HG03378 (cell line): Measurements from ENCODE around the gene DOK4.
"Not testable (repeated sequence)": the region's sequence is repeated elsewhere in the genome, so short reads cannot be mapped to it uniquely, and the experiment has no call there.

Experiments
- ATAC-seq: cut with Tn5 transposase; IDR thresholded peaks from one replicate; pipeline ENCODE4 v1.9.1; 2021; ENCODE audit warnings: mild to moderate bottlenecking, moderate library complexity; ENCODE audit not compliant: unreplicated experiment

Gene DOK4

DNA sequence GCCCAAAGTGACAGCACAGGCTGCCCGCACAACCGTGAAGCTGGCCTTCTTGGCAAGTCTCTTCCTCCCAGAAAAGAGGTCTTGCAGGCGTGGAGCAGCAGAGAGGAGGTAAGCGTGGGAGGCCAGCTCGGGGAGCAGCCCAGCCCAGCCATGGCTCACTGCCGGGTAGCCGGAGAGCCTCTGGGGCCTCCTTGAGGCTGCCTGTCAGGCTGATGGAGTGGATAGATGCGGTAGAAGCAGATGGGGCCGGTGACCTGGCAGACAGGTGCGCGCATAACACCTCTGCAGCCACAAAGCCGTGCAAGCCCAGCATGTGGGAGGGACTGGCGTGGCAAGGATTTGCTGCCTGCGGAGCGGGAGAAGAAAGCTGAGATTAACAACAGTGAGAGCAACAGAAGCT lies 17.1 kb upstream of the DOK4 start:
- no peak for ATAC-seq

- no peak for ATAC-seq
Observed at GRCh38 chr16:57502048-57502775, 15.9 kb upstream of the DOK4 start.

DNA sequence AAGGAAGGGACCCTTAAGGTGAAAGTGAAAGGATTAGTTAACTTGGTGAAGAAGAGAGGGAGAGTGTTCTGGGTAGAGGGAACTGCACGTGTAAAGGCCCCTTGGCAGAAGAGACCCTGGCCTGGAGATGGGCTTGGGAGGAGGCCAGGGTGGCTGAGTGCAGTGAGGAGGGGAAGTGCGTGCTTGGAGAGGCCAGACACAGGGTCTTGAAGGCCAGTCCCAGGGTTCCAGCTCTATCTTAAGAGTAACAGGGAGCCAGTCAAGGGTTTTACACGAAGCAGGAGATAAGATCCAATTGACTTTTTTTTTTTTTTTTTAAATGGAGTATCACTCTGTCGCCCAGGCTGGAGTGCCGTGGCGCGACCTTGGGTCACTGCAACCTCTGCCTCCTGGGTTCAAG lies 15.2 kb upstream of the DOK4 start:
- no peak for ATAC-seq

GRCh38 chr16:57500578-57501111 lies 14.4 kb upstream of the DOK4 start:
- no peak for ATAC-seq

- not testable (repeated sequence) for ATAC-seq
Observed at GRCh38 chr16:57499941-57500340, 13.6 kb upstream of the DOK4 start.

GRCh38 chr16:57498031-57498430 lies 11.7 kb upstream of the DOK4 start:
- no peak for ATAC-seq

GRCh38 chr16:57497121-57497520 lies 10.8 kb upstream of the DOK4 start:
- ATAC-seq, result no peak

DNA sequence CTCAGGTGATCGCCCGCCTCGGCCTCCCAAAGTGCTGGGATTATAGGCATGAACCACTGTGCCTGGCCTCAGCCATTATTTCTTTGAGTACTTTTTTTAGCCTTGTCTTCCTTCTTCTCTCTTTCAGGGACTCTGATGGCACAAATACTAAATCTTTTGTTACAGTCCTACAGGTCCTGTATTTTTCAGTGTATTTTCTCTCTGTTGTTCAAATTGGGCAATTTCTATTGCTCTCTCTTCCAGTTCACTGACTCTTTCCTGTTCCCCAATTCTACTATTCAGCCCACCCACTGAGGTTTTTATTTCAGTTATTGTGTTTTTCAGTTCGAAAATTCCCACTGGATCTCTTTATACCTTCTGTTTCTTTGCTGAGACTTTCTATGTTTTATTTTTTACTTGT lies 7.5 kb upstream of the DOK4 start:
- no peak for ATAC-seq

- no peak for ATAC-seq
Observed at GRCh38 chr16:57489229-57489628, 2.9 kb upstream of the DOK4 start.

GRCh38 chr16:57486858-57487834 lies 853 bp upstream of the DOK4 start:
- ATAC-seq, result no peak

DNA sequence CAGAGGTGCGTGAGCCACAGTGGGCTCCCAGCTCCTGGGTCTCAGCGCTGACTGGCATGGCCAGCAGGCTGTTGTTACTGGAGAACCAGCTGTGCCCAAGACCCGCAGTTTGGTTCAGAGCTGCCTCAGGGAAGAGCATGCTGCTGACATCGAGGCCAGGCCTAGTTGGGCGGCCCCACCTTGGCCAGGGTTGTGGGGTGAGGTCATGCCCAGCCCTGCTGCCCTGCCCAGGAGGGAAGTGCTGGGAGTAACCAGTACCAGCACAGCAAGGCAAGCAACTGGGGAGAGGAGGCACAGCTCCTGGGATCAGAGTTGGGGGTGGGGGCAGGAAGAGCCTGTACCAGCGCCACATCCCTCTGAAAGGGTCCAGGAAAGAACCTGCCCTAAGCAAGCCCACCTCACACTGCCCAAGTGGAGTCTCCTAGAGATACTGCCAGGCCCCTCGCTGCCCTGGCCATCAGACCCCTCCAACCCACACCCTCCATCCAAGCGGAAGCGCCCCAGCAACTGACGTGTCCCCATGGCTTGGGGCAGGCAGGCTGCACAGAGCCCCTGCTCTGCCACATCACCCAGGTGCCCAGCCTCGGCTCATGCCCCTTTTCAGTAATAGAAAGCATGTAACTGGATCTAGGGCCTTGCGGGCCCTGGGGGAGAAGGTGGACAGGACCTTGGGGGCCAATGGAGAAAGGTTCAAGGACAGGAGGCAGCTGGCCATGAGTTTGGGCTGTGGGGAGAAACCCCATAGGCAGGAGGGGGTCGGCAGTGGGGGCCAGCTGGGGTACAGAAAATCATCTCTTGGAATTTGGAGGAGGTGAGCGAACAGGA lies 990 bp downstream of the DOK4 start:
- no peak for ATAC-seq

- ATAC-seq, result no peak
Observed at GRCh38 chr16:57484515-57485005, 1.7 kb downstream of the DOK4 start.

DNA sequence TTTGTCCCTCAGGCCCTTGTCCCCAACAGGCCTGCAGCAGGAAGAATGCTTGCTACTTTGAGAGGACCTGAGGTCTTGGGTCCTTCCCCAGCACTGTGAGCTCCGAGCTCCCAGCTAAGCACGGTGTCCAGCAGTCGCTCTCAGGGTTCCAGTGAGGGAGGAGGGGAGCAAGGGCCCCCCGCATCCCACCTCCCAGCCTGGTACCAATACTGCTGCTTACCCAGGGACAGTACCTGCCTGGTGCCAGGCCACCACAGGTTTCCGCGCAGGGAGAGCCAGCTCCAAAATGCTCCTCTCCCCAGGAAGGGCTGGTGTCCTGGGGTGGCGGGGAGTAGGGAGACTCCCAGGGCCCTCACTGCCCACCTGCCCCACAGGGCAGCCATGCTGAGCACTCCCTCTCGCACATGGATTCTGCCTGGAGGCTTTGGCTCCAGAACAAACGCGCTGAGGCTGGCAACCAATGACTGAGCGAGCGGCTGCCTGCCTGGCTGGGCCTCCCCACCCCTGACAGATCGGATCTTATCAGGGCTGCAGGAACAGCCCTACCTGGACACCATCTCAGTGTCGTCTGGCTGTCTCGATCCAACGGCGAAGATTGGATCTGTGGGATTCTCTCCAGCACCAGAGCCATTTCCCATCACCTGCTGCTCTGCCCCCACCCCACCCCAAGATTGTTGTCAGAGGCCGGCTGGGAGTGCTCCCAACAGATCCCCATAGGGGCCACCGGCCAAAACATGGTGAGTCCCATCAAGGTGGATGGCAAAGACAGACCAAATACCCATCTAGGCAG lies 2.4 kb downstream of the DOK4 start:
- ATAC-seq, result no peak

DNA sequence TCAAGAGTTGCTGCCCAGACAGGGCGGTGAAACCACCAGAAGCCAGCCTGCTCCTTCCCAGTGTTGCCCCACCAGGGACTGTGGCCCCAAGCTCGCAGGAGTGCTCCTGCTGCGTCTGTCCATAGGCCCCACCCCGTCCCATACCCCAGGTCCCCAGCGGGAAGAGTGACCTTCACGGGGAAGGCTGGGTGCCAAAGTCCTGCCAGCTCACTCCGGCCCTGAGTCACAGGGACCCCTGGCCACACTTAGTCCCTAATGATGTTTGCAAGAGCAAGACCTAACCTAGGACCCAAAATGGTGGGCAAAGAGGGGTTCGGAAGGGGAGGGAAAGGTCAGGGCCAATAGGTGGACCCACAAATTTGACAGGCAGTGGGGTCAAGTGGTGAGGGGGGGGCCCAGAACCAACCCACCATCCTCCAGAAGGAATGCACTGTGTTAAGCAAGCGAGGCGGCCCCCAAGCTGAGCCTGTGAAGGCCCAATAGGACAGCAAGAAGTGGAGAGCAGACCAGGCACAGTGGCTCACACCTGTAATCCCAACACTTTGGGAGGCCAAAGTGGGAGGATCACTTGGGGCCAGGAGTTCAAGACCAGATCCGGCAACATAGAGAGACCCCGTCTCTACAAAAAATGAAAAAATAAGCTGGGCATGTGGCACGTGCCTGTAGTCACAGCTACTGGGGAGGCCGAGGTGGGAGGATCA lies 3.3 kb downstream of the DOK4 start:
- ATAC-seq, result no peak

DNA sequence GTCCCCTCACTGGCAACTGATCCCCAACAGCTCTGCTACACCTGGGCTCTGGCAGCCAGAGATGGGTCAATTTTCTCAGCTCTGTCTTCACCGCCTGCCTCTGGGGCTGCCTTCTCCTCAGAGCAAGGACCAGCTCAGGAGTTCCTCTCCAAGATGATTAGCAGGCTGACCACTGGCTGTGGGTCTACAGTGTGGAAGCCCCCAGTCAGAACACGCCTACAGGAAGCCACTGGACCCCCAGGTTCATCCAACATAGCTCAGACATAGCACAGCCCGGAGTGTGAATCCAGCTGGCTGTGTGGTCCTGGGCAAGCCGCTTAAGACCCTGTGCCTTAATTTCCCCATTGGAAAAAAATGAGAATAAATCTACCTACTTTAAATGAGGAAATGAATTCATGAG lies 4.9 kb downstream of the DOK4 start:
- ATAC-seq, result no peak

GRCh38 chr16:57480754-57481230 lies 5.5 kb downstream of the DOK4 start:
- ATAC-seq, result no peak

- ATAC-seq, result no peak
Observed at GRCh38 chr16:57479976-57480753, 6.1 kb downstream of the DOK4 start.

DNA sequence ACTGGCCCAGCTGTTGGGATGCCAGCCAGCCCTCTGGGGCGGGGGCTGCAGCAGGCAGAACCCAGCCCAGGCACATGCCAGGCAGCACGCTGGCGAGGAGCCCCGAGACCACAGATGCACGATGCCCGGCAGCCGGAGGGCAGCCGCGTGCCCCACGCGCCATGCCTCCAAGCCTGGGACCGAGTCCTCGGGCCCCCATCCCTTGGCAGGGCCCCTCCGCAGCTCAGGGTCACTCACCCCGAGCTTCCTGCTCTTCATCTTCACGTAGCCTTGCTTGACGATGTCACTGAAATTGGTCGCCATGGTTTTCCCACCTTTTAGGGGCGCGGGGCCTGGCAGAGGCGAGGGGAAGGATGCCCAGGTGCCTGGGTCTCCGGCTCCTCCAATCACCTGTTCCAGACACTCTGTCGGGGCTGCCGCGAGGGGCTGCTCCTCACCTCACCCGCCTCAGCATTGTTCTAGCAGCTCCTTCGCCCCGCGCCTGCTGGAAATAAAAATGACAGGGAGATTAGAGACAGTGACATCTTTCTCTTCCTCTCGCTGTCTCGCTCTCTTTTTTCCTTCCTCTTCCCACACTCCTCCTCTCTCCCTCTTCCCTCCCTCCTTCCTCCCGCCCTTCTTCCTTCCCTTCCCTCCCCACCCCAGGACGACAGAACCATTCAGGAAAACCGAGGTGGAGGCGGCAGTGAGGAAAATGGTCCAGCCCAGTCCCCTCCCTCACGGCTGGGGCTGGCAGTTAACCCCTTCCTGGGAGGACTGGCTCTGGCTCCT lies 6.9 kb downstream of the DOK4 start:
- no peak for ATAC-seq
